GM12878 (cell line): ENCODE results near the gene CDKL5.

Experiments
- JUND ChIP-seq: IDR thresholded peaks from 2 replicates; pipeline ENCODE4 v1.6.1; 2012; ENCODE audit warnings: low read depth, mild to moderate bottlenecking, low read length, improper control_type of control experiment, moderate library complexity
- KAT2A ChIP-seq: conservative IDR thresholded peaks from 2 replicates; pipeline ENCODE4 v1.6.1; 2011; ENCODE audit warnings: low read depth, low read length; ENCODE audit not compliant: control insufficient read depth
- LARP7 ChIP-seq: fragments of 450-650 bp; IDR thresholded peaks from 2 replicates; pipeline ENCODE4 v1.6.1; 2017; ENCODE audit warnings: mild to moderate bottlenecking
- SRF ChIP-seq, 2 experiments: IDR thresholded peaks; 2 replicates each; pipeline ENCODE4 v1.6.1; 2011; ENCODE audit warnings: low read depth in 2 of 2, low read length in 2 of 2, mild to moderate bottlenecking in 1 of 2, moderate library complexity in 1 of 2

- TF ChIP-seq JUND (no peak), KAT2A (no peak), LARP7 (no peak), SRF (IDR thresholded peaks at IDR 0.05; ENCODE audit: low read depth in 2 of 2, low read length in 2 of 2) (no peak)
Observed at GRCh38 chrX:18401848-18402213, 23.6 kb upstream of the CDKL5 start.
